ENCODE measurements around the gene PTGDS. TPM values are rescaled to one million over a fixed set of nuclear protein-coding genes. Genes with fewer than 3 reads are reported as not detected.

PTGDS gene
- total RNA-seq, 4 donors from 2014 or later = 1.2 to 21.5 (median 7.8) TPM

- Histone ChIP-seq H3K4me1 (peaks cover 0 to 34% (median 11%) of the 10 kb centered on the region in 4 donors), H3K36me3 (peaks cover 0 to 2% (median 0%) of the 10 kb centered on the region in 3 donors), H3K4me3 (no peak overlapping the region), H3K27me3 (no peaks in the 10 kb centered on the region), H3K27ac (peak overlapping the region in 2 of 4 donors; percentile 66 to 94), H3K9me3 (no peaks in the 10 kb centered on the region)
- TF ChIP-seq, protein P1, sequence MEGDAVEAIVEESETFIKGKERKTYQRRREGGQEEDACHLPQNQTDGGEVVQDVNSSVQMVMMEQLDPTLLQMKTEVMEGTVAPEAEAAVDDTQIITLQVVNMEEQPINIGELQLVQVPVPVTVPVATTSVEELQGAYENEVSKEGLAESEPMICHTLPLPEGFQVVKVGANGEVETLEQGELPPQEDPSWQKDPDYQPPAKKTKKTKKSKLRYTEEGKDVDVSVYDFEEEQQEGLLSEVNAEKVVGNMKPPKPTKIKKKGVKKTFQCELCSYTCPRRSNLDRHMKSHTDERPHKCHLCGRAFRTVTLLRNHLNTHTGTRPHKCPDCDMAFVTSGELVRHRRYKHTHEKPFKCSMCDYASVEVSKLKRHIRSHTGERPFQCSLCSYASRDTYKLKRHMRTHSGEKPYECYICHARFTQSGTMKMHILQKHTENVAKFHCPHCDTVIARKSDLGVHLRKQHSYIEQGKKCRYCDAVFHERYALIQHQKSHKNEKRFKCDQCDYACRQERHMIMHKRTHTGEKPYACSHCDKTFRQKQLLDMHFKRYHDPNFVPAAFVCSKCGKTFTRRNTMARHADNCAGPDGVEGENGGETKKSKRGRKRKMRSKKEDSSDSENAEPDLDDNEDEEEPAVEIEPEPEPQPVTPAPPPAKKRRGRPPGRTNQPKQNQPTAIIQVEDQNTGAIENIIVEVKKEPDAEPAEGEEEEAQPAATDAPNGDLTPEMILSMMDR (IDR thresholded peaks at IDR 0.05) = peak in 4 of 6 experiments; percentile 33 to 48 (median 42)
- no peak for TF ChIP-seq POLR2A (IDR thresholded peaks at IDR 0.05)
- DNase-seq = peak in 2 of 3 donors; percentile 36 to 75
These were observed 29.3 kb upstream of the PTGDS start for GRCh38 chr9:136947955-136948510.

GRCh38 chr9:136949239-136949816, 28.0 kb upstream of the PTGDS start:
- H3K4me3 ChIP-seq = peak overlapping the region; percentile 61 to 81 (median 68)
- no peaks in the 10 kb centered on the region for H3K36me3 ChIP-seq
- peak in 1 of 3 donors; percentile 57 for DNase-seq
- H3K9me3 ChIP-seq = no peaks in the 10 kb centered on the region
- TF ChIP-seq, protein P1 (IDR thresholded peaks at IDR 0.05) = no peak
- TF ChIP-seq POLR2A (IDR thresholded peaks at IDR 0.05) = no peak
- H3K27ac ChIP-seq = peak overlapping the region; percentile 88 to 96 (median 95)
- no peaks in the 10 kb centered on the region for H3K27me3 ChIP-seq
- peaks cover 0 to 27% (median 4%) of the 10 kb centered on the region in 4 donors for H3K4me1 ChIP-seq

DNA sequence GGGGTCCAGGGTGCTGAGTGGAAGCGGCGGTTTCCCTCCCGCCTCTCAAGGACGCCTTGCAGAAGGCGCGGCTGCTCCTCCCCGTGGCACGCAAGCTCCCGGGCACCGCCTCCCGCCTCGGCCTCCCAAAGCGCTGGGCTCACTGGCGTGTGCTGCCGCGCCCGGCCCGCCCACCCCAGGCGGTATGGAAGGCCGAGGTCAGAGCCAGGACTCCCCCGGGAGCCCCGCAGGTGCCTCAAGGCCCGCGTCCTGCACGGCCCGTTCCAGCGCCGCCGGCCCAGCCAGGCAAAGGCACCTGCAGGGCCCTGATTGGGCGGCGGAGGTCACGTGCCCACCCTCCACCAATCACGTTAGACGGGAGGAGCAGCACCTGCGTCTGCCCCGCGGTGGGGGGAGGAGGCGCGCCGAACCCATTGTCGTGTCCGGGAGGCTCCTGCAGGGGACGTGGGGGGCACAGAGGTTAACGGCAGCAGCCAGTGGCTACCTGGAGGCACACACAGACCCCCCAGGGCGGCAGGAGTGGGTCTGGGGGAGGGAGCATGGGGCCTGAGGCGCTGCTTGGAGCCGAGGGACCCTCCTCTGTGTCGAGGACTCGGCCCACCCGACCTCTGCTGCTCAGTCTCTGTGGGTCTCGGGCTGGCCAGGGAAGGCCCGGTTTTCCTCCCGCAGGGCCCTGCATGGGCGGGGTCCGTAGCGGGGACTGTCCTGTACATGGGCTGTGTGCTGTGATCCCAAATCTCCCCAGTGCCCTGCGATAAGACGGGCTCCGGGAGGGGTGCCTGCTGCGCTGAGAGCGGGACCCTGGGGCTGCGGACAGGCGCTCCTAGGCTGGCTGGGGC, 27.3 kb upstream of the PTGDS start:
- Histone ChIP-seq H3K27ac (peak overlapping the region; percentile 88 to 96 (median 95)), H3K4me3 (peak overlapping the region; percentile 61 to 81 (median 68)), H3K36me3 (no peaks in the 10 kb centered on the region), H3K4me1 (peaks cover 0 to 24% (median 4%) of the 10 kb centered on the region in 4 donors), H3K9me3 (no peaks in the 10 kb centered on the region), H3K27me3 (no peaks in the 10 kb centered on the region)
- TF ChIP-seq, protein P1 (IDR thresholded peaks at IDR 0.05) = peak; percentile 21 to 52 (median 39)
- peak; percentile 83 to 93 for TF ChIP-seq POLR2A (IDR thresholded peaks at IDR 0.05)
- peak; percentile 98 to 99 (median 99) for DNase-seq

DNA sequence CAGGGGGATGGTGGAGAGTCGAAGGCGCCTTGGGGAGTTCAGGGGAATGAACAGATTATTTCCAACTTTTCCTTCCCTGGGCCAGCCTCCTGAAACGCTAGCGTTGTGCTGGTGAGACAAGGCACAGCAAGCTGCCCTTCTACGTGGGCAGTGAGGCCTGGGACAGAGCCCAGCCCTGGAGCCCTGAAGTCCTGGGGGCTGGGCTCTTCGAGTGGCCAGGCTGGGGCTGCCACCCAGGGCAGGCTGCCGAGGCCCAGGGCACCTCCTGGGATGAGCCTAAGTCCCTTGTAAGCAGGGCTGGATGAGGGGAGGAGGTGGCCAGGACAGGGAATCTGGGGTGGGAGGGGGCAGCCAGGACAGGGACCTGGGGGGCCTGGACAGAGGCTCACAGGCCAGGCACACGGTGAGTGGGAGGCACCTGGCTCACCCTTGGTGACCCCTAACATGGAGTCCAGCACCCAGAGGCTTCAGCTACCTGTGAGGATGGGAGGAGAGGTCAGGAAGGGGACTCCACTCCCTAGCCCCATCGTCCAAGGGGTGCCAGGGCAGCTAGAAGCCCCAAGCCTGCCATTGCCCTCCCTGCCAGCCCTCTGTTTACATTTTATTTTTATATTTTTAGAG, 26.5 kb upstream of the PTGDS start:
- H3K4me3 ChIP-seq = peak overlapping the region; percentile 61 to 81 (median 68)
- TF ChIP-seq, protein P1 (IDR thresholded peaks at IDR 0.05) = no peak
- no peak for TF ChIP-seq POLR2A (IDR thresholded peaks at IDR 0.05)
- no peaks in the 10 kb centered on the region for H3K27me3 ChIP-seq
- H3K36me3 ChIP-seq = no peaks in the 10 kb centered on the region
- H3K4me1 ChIP-seq = peaks cover 0 to 24% (median 4%) of the 10 kb centered on the region in 4 donors
- no peak for DNase-seq
- peak overlapping the region; percentile 88 to 96 (median 95) for H3K27ac ChIP-seq
- H3K9me3 ChIP-seq = no peaks in the 10 kb centered on the region

DNA sequence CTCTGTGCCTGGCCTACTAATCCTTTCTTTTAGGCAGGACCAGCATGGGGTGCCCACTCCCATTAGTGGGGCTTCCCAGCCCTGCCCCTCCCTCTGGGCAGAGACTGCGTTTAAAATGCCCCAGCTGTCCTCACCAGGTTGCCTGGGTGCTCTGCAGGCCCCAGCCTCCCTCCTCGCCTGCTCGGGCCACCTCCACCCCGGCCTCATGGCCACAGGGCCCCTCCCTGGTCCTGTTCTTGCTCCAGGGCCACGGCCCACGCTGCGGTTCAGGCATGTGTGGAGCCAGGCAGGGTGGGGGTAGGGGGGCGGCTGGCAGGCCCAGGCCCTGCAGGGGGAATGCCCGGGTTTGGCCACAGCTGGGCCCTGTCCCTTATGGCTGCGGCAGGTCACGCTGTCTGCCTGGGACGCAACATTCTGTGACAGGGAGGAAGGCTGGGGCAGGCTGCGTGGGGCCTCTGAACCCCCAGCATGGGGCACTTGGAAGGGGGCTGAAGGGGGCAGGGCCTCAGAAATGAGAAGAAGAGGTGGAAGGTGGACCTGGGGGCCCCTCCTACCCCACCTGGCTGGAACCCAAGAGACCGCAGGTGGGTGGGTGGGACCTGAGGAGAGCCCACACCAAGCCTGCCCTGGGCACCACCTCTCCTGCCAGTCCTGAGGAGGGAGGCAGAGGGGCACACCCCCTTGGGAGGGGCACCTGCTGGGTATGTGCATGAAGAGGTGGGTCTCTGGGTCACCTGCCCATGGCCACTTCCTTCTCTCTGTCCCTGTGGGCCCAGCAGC, 25.6 kb upstream of the PTGDS start, which contains the start of gene LCN12:
Gene LCN12, plus strand, starts transcription at position 733 of the 780 bp plus-strand sequence. CDS start 55 bp downstream, outside the sequence.
- Histone ChIP-seq H3K27ac (no peak within 1 kb of the TSS), H3K27me3 (no peaks in the 10 kb centered on the region), H3K9me3 (no peaks in the 10 kb centered on the region), H3K4me1 (peaks cover 0 to 24% (median 4%) of the 10 kb centered on the region in 4 donors), H3K4me3 (no peak within 1 kb of the TSS), H3K36me3 (no peaks in the 10 kb centered on the region)
- no peak for DNase-seq
- TF ChIP-seq POLR2A (IDR thresholded peaks at IDR 0.05) = no peak
- TF ChIP-seq, protein P1 (IDR thresholded peaks at IDR 0.05) = no peak
